Activated CD8-positive, alpha-beta T cell treated with anti-CD3 and anti-CD28 coated beads, Interleukin-2, amount 10 ng/mL, durations not matched to agents 7 days and 5 days (primary cell): Measurements from ENCODE around the gene GOLPH3. TPM values are rescaled to one million over a fixed set of nuclear protein-coding genes. Genes with fewer than 3 reads are reported as not detected.
A peak's percentile ranks its signal among the peaks of the same experiment; 100 is the strongest.
"Not testable (repeated sequence)": the region's sequence is repeated elsewhere in the genome, so short reads cannot be mapped to it uniquely, and the experiment has no call there.

Source experiments
- ATAC-seq: fragments of 150-1000 bp; cut with Tn5 transposase; one replicate; pipeline ENCODE4 v1.10.0; 2021; ENCODE audit warnings: moderate library complexity
- CTCF ChIA-PET: fragments of 350-600 bp; sonication (Branson Sonifier 250); formaldehyde crosslinking; loops from one replicate; lab custom pipeline; 2021; ENCODE audit warnings: antibody characterized with exemption; lab: Charles Lee
- POLR2A ChIA-PET: fragments of 350-600 bp; sonication (Branson Sonifier 250); formaldehyde crosslinking; loops from one replicate; lab custom pipeline; 2021; ENCODE audit warnings: antibody characterized with exemption; lab: Charles Lee
- DNase-seq: peaks from one replicate; pipeline ENCODE4 v3.0.0-alpha.2; 2020
- H3K27ac Mint-ChIP-seq: one replicate; pipeline ENCODE4 v1.8.0; 2021; ENCODE audit warnings: mild to moderate bottlenecking, mixed read lengths
- H3K27me3 Mint-ChIP-seq: one replicate; pipeline ENCODE4 v1.8.0; 2021; ENCODE audit warnings: low read depth, mixed read lengths
- H3K36me3 Mint-ChIP-seq: one replicate; pipeline ENCODE4 v1.8.0; 2021; ENCODE audit warnings: low read depth, mixed read lengths
- H3K4me1 Mint-ChIP-seq: one replicate; pipeline ENCODE4 v1.8.0; 2021; ENCODE audit warnings: low read depth, mixed read lengths
- H3K4me3 Mint-ChIP-seq: one replicate; pipeline ENCODE4 v1.8.0; 2021; ENCODE audit warnings: mild to moderate bottlenecking, mixed read lengths
- H3K9me3 Mint-ChIP-seq: one replicate; pipeline ENCODE4 v1.8.0; 2022; ENCODE audit warnings: mixed read lengths; ENCODE audit not compliant: insufficient read depth
- total RNA-seq, 2 experiments: library from RNA; stranded (reverse); gene quantifications; one replicate each; pipeline ENCODE4 v1.2.3, GENCODE V29; 2021

The GOLPH3 gene
- total RNA-seq, 2 experiments from 2014 or later: 70.7 to 73.7 TPM

DNA sequence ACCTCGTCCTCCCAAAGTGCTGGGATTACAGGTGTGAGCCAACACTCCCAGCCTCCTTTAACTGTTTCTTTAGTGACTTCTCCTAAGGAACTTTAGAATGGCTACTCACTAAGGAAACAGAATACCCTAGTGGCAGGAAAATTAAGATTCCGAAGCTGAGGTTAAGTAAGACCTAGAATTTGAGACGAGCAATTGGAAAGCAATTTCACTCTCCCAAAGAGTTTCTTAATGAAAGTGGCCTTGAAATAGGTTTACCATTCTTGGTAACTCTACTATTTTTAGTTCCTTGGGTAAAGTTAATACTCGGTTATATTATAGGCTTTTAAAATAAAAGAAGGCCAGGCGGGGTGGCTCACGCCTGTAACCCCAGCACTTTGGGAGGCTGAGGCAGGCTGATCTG, 22.9 kb upstream of the GOLPH3 start:
- H3K27me3 Mint-ChIP-seq: peaks cover 22% of the 10 kb centered on the region
- H3K4me3 Mint-ChIP-seq: no peak overlapping the region
- ChIA-PET POLR2A (no interaction called here), CTCF (no interaction called here)
- H3K4me1 Mint-ChIP-seq: no peaks in the 10 kb centered on the region
- no peaks in the 10 kb centered on the region for H3K36me3 Mint-ChIP-seq
- H3K9me3 Mint-ChIP-seq: no peaks in the 10 kb centered on the region
- no peak overlapping the region for H3K27ac Mint-ChIP-seq
- DNase-seq: no peak
- ATAC-seq: no peak

DNA sequence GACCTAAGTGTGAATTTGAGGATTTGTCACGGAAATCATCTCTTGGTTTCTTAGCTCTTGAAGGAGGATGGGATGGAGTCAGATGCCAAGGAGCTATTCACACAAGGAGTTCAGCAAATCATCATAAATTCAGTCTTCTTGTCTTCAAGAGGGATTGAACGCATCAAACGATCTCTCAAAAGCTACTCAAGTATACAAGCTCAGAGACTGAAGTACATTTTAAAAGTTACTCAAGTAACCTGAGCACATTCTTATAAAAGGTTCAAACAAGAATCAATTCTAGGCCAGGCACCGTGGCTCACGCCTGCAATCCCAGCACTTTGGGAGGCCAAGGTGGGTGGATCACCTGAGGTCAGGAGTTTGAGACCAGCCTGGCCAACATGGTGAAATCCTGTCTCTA, 21.1 kb upstream of the GOLPH3 start:
- CTCF ChIA-PET: no interaction called here
- DNase-seq: no peak
- ATAC-seq: no peak
- POLR2A ChIA-PET: no interaction called here
- Mint-ChIP-seq H3K4me3 (no peak overlapping the region), H3K4me1 (no peaks in the 10 kb centered on the region), H3K27ac (no peak overlapping the region), H3K9me3 (no peaks in the 10 kb centered on the region), H3K36me3 (no peaks in the 10 kb centered on the region), H3K27me3 (peaks cover 14% of the 10 kb centered on the region)

- Mint-ChIP-seq H3K4me1 (no peaks in the 10 kb centered on the region), H3K36me3 (no peaks in the 10 kb centered on the region), H3K4me3 (no peak overlapping the region), H3K27me3 (peaks cover 14% of the 10 kb centered on the region), H3K9me3 (no peaks in the 10 kb centered on the region), H3K27ac (no peak overlapping the region)
- ATAC-seq (no peak), DNase-seq (no peak)
- ChIA-PET POLR2A (no interaction called here), CTCF (no interaction called here)
Observed at GRCh38 chr5:32193591-32193990, 19.5 kb upstream of the GOLPH3 start.

- H3K9me3 Mint-ChIP-seq: peaks cover 8% of the 10 kb centered on the region
- ATAC-seq: no peak
- H3K27me3 Mint-ChIP-seq: peaks cover 12% of the 10 kb centered on the region
- peaks cover 2% of the 10 kb centered on the region for H3K36me3 Mint-ChIP-seq
- no peak overlapping the region for H3K27ac Mint-ChIP-seq
- no peaks in the 10 kb centered on the region for H3K4me1 Mint-ChIP-seq
- CTCF ChIA-PET: no interaction called here
- POLR2A ChIA-PET: no interaction called here
- no peak for DNase-seq
- H3K4me3 Mint-ChIP-seq: no peak overlapping the region
Observed at GRCh38 chr5:32190095-32190494, 16.0 kb upstream of the GOLPH3 start.

- ChIA-PET CTCF (no interaction called here), POLR2A (no interaction called here)
- H3K9me3 Mint-ChIP-seq: peaks cover 8% of the 10 kb centered on the region
- ATAC-seq: no peak
- peaks cover 3% of the 10 kb centered on the region for H3K27me3 Mint-ChIP-seq
- DNase-seq: no peak
- H3K27ac Mint-ChIP-seq: no peak overlapping the region
- H3K4me3 Mint-ChIP-seq: no peak overlapping the region
- H3K4me1 Mint-ChIP-seq: peaks cover 2% of the 10 kb centered on the region
- peaks cover 3% of the 10 kb centered on the region for H3K36me3 Mint-ChIP-seq
Observed at GRCh38 chr5:32187675-32188074, 13.6 kb upstream of the GOLPH3 start.

GRCh38 chr5:32182463-32183063, 8.4 kb upstream of the GOLPH3 start:
- peaks cover 6% of the 10 kb centered on the region for H3K27me3 Mint-ChIP-seq
- ATAC-seq (no peak), DNase-seq (no peak)
- peaks cover 3% of the 10 kb centered on the region for H3K4me1 Mint-ChIP-seq
- POLR2A ChIA-PET: interaction anchor here (1.1 kb wide), 1 partner anchor 9 kb away, joined by 4 read pairs; the partner anchor contains the start of gene GOLPH3
- H3K9me3 Mint-ChIP-seq: peaks cover 5% of the 10 kb centered on the region
- H3K4me3 Mint-ChIP-seq: no peak overlapping the region
- peaks cover 3% of the 10 kb centered on the region for H3K36me3 Mint-ChIP-seq
- H3K27ac Mint-ChIP-seq: no peak overlapping the region
- CTCF ChIA-PET: interaction anchor here (0.9 kb wide), 1 partner anchor 147 kb away, joined by 3 read pairs; no protein-coding TSS in a partner anchor

- Mint-ChIP-seq H3K4me3 (peak overlapping the region; percentile 98), H3K36me3 (peaks cover 46% of the 10 kb centered on the region), H3K9me3 (no peaks in the 10 kb centered on the region), H3K27me3 (peaks cover 2% of the 10 kb centered on the region), H3K4me1 (peaks cover 36% of the 10 kb centered on the region), H3K27ac (peak overlapping the region; percentile 94)
- DNase-seq (peak; percentile 61), ATAC-seq (peak; percentile 31)
- ChIA-PET POLR2A (interaction anchor here (0.6 to 1.9 kb wide), 16 partner anchors 9 to 412 kb away, joined by 3 to 9 read pairs (median 4); partner anchors contain the start of genes MTMR12 and SUB1), CTCF (no interaction called here)
Observed at GRCh38 chr5:32173267-32174010, 680 bp downstream of the GOLPH3 start.

DNA sequence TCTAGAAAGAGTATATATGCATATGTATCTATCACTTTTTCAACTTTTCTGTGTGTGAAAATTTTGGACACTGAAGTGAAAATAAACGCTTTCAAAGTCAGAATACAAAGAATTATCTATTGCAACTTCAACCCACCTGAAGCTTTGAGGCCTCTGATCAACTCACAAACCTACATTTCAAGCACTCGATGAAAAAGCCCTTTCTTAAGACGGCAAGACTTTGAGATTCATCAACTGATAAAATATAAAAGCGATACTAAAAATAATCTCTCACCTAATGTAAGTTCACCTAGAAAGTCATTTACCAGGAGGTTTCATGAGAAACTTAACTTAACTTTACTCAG, 1.2 kb downstream of the GOLPH3 start:
- Mint-ChIP-seq H3K27ac (peak overlapping the region; percentile 94), H3K4me1 (peaks cover 39% of the 10 kb centered on the region), H3K9me3 (no peaks in the 10 kb centered on the region), H3K36me3 (peaks cover 50% of the 10 kb centered on the region), H3K4me3 (peak overlapping the region; percentile 98), H3K27me3 (no peaks in the 10 kb centered on the region)
- ATAC-seq (no peak), DNase-seq (no peak)
- CTCF ChIA-PET: interaction anchor here (2.5 kb wide), 1 partner anchor 60 kb away, joined by 6 read pairs; no protein-coding TSS in a partner anchor
- POLR2A ChIA-PET: interaction anchor here (0.8 to 1.9 kb wide), 7 partner anchors 8 to 80 kb away, joined by 3 to 7 read pairs (median 4); no protein-coding TSS in a partner anchor

GRCh38 chr5:32172186-32172911, 1.8 kb downstream of the GOLPH3 start:
- ChIA-PET POLR2A (interaction anchor here (0.6 to 1.9 kb wide), 4 partner anchors 11 to 134 kb away, joined by 3 to 4 read pairs (median 4); no protein-coding TSS in a partner anchor), CTCF (interaction anchor here (0.9 to 2.5 kb wide), 2 partner anchors 60 to 95 kb away, joined by 3 to 6 read pairs; no protein-coding TSS in a partner anchor)
- Mint-ChIP-seq H3K4me1 (peaks cover 39% of the 10 kb centered on the region), H3K4me3 (peak overlapping the region; percentile 98), H3K27ac (peak overlapping the region; percentile 94), H3K36me3 (peaks cover 54% of the 10 kb centered on the region)
- not testable (repeated sequence) for ATAC-seq, H3K9me3 Mint-ChIP-seq, H3K27me3 Mint-ChIP-seq
- peak; percentile 54 for DNase-seq

GRCh38 chr5:32170303-32171151, 3.6 kb downstream of the GOLPH3 start:
- no peak overlapping the region for H3K27ac Mint-ChIP-seq
- ATAC-seq: no peak
- no peak for DNase-seq
- peaks cover 65% of the 10 kb centered on the region for H3K36me3 Mint-ChIP-seq
- CTCF ChIA-PET: interaction anchor here (2.5 kb wide), 1 partner anchor 62 kb away, joined by 6 read pairs; no protein-coding TSS in a partner anchor
- H3K4me3 Mint-ChIP-seq: peak overlapping the region; percentile 28
- H3K4me1 Mint-ChIP-seq: peaks cover 36% of the 10 kb centered on the region
- no peaks in the 10 kb centered on the region for H3K9me3 Mint-ChIP-seq
- no peaks in the 10 kb centered on the region for H3K27me3 Mint-ChIP-seq
- POLR2A ChIA-PET: interaction anchor here (0.6 kb wide), 1 partner anchor 41 kb away, joined by 6 read pairs; no protein-coding TSS in a partner anchor
